ENCODE measurements around the gene ABCC8. TPM values are rescaled to one million over a fixed set of nuclear protein-coding genes. Genes with fewer than 3 reads are reported as not detected.
A peak's percentile ranks its signal among the peaks of the same experiment; 100 is the strongest.

ABCC8 gene
- total and polyA plus RNA-seq, 2 experiments from 2014 or later: not detected

GRCh38 chr11:17506314-17506713 lies 29.7 kb upstream of the ABCC8 start:
- Histone ChIP-seq H3K4me2 (ENCODE audit: unreplicated experiment) (no peak overlapping the region), H3K9ac (no peak overlapping the region), H3K4me3 (no peak overlapping the region), H3K36me3 (ENCODE audit: low read depth) (no peaks in the 10 kb centered on the region), H2AFZ (no peak overlapping the region), H3F3A (ENCODE audit: insufficient read depth) (no peaks in the 10 kb centered on the region), H3K79me2 (ENCODE audit: insufficient read depth) (no peaks in the 10 kb centered on the region), H3K9me2 (ENCODE audit: insufficient read depth) (no peaks in the 10 kb centered on the region), H3K27me3 (replicated peaks; ENCODE audit: insufficient read depth) (no peaks in the 10 kb centered on the region; the same call in 1 of the 2 replicates), H3K27ac (no peak overlapping the region), H3K4me1 (ENCODE audit: insufficient read depth) (no peaks in the 10 kb centered on the region), H4K20me1 (ENCODE audit: insufficient read depth) (no peaks in the 10 kb centered on the region), H3K9me3 (ENCODE audit: low read depth) (no peaks in the 10 kb centered on the region)
- WGBS, 2 experiments (ENCODE audit: low coverage in 1 of 2, low lambda C conversion rate in 2 of 2, missing lambda C conversion rate in 2 of 2): 64 to 71% methylated on average over 6 of the region's 6 CpGs
- in situ Hi-C loops (cut with MboI): loop anchor here (10.0 kb wide), 1 partner anchor 122 kb away; the partner anchor contains the start of gene KCNJ11
- TF ChIP-seq EZH2 (IDR thresholded peaks at IDR 0.05; ENCODE audit: insufficient read depth, poor library complexity, severe bottlenecking): no peak
- no peak for TF ChIP-seq EZH2phosphoT487 (IDR thresholded peaks at IDR 0.05; ENCODE audit: insufficient read depth, low read depth)
- no peak for DNase-seq

GRCh38 chr11:17505146-17505545 lies 28.5 kb upstream of the ABCC8 start:
- no peak for DNase-seq
- no peaks in the 10 kb centered on the region; the same call in 1 of the 2 replicates for H3K27me3 ChIP-seq (replicated peaks; ENCODE audit: insufficient read depth)
- in situ Hi-C loops (cut with MboI): loop anchor here (10.0 kb wide), 1 partner anchor 120 kb away; the partner anchor contains the start of gene KCNJ11
- H3K27ac ChIP-seq: no peak overlapping the region
- H3K9me3 ChIP-seq (ENCODE audit: low read depth): no peaks in the 10 kb centered on the region
- no peak overlapping the region for H3K9ac ChIP-seq
- H3K79me2 ChIP-seq (ENCODE audit: insufficient read depth): no peaks in the 10 kb centered on the region
- WGBS, 2 experiments (ENCODE audit: low coverage in 1 of 2, low lambda C conversion rate in 2 of 2, missing lambda C conversion rate in 2 of 2): 64 to 68% methylated on average over 4 of the region's 4 CpGs
- no peaks in the 10 kb centered on the region for H3F3A ChIP-seq (ENCODE audit: insufficient read depth)
- no peaks in the 10 kb centered on the region for H4K20me1 ChIP-seq (ENCODE audit: insufficient read depth)
- no peak overlapping the region for H2AFZ ChIP-seq
- H3K36me3 ChIP-seq (ENCODE audit: low read depth): no peaks in the 10 kb centered on the region
- no peak overlapping the region for H3K4me2 ChIP-seq (ENCODE audit: unreplicated experiment)
- H3K4me1 ChIP-seq (ENCODE audit: insufficient read depth): no peaks in the 10 kb centered on the region
- TF ChIP-seq EZH2 (IDR thresholded peaks at IDR 0.05; ENCODE audit: insufficient read depth, poor library complexity, severe bottlenecking): no peak
- TF ChIP-seq EZH2phosphoT487 (IDR thresholded peaks at IDR 0.05; ENCODE audit: insufficient read depth, low read depth): no peak
- H3K9me2 ChIP-seq (ENCODE audit: insufficient read depth): no peaks in the 10 kb centered on the region
- H3K4me3 ChIP-seq: no peak overlapping the region

GRCh38 chr11:17504330-17505107 lies 27.9 kb upstream of the ABCC8 start:
- Histone ChIP-seq H3K27ac (no peak overlapping the region), H3K9me3 (ENCODE audit: low read depth) (no peaks in the 10 kb centered on the region), H3K4me3 (no peak overlapping the region), H3K27me3 (replicated peaks; ENCODE audit: insufficient read depth) (no peaks in the 10 kb centered on the region; the same call in 1 of the 2 replicates), H3K79me2 (ENCODE audit: insufficient read depth) (no peaks in the 10 kb centered on the region), H3K4me2 (ENCODE audit: unreplicated experiment) (no peak overlapping the region), H4K20me1 (ENCODE audit: insufficient read depth) (no peaks in the 10 kb centered on the region), H3K9me2 (ENCODE audit: insufficient read depth) (no peaks in the 10 kb centered on the region), H2AFZ (no peak overlapping the region), H3K4me1 (ENCODE audit: insufficient read depth) (no peaks in the 10 kb centered on the region), H3F3A (ENCODE audit: insufficient read depth) (no peaks in the 10 kb centered on the region), H3K36me3 (ENCODE audit: low read depth) (no peaks in the 10 kb centered on the region), H3K9ac (no peak overlapping the region)
- WGBS, 2 experiments (ENCODE audit: low coverage in 1 of 2, low lambda C conversion rate in 2 of 2, missing lambda C conversion rate in 2 of 2): 12 to 14% methylated on average over 9 of the region's 9 CpGs
- no peak for TF ChIP-seq EZH2phosphoT487 (IDR thresholded peaks at IDR 0.05; ENCODE audit: insufficient read depth, low read depth)
- no peak for TF ChIP-seq EZH2 (IDR thresholded peaks at IDR 0.05; ENCODE audit: insufficient read depth, poor library complexity, severe bottlenecking)
- peak; percentile 87 for DNase-seq
- in situ Hi-C loops (cut with MboI): loop anchor here (10.0 kb wide), 1 partner anchor 120 kb away; the partner anchor contains the start of gene KCNJ11

GRCh38 chr11:17502630-17503029 lies 26.0 kb upstream of the ABCC8 start:
- TF ChIP-seq EZH2 (IDR thresholded peaks at IDR 0.05; ENCODE audit: insufficient read depth, poor library complexity, severe bottlenecking) (no peak), EZH2phosphoT487 (IDR thresholded peaks at IDR 0.05; ENCODE audit: insufficient read depth, low read depth) (no peak)
- in situ Hi-C loops (cut with MboI): loop anchor here (10.0 kb wide), 1 partner anchor 118 kb away; the partner anchor contains the start of gene KCNJ11
- Histone ChIP-seq H3K9me3 (ENCODE audit: low read depth) (no peaks in the 10 kb centered on the region), H3K4me3 (no peak overlapping the region), H3K9ac (no peak overlapping the region), H3K27me3 (replicated peaks; ENCODE audit: insufficient read depth) (no peaks in the 10 kb centered on the region), H3K4me1 (ENCODE audit: insufficient read depth) (no peaks in the 10 kb centered on the region), H4K20me1 (ENCODE audit: insufficient read depth) (no peaks in the 10 kb centered on the region), H2AFZ (no peak overlapping the region), H3K27ac (no peak overlapping the region), H3K79me2 (ENCODE audit: insufficient read depth) (no peaks in the 10 kb centered on the region), H3K4me2 (ENCODE audit: unreplicated experiment) (no peak overlapping the region), H3K9me2 (ENCODE audit: insufficient read depth) (no peaks in the 10 kb centered on the region), H3K36me3 (ENCODE audit: low read depth) (no peaks in the 10 kb centered on the region), H3F3A (ENCODE audit: insufficient read depth) (no peaks in the 10 kb centered on the region)
- 50 to 60% methylated on average over 4 of the region's 4 CpGs for WGBS, 2 experiments (ENCODE audit: low coverage in 1 of 2, low lambda C conversion rate in 2 of 2, missing lambda C conversion rate in 2 of 2)
- DNase-seq: no peak

Measured in GM23248 (cell line).